GM19324 (cell line): ENCODE measurements around the gene PTCSC3.
"Not testable (repeated sequence)": the region's sequence is repeated elsewhere in the genome, so short reads cannot be mapped to it uniquely, and the experiment has no call there.

ENCODE experiments used
- ATAC-seq: cut with Tn5 transposase; IDR thresholded peaks from one replicate; pipeline ENCODE4 v1.9.1; 2021; ENCODE audit warnings: mild to moderate bottlenecking, moderate library complexity; ENCODE audit not compliant: unreplicated experiment, low FRiP score

Gene PTCSC3

DNA sequence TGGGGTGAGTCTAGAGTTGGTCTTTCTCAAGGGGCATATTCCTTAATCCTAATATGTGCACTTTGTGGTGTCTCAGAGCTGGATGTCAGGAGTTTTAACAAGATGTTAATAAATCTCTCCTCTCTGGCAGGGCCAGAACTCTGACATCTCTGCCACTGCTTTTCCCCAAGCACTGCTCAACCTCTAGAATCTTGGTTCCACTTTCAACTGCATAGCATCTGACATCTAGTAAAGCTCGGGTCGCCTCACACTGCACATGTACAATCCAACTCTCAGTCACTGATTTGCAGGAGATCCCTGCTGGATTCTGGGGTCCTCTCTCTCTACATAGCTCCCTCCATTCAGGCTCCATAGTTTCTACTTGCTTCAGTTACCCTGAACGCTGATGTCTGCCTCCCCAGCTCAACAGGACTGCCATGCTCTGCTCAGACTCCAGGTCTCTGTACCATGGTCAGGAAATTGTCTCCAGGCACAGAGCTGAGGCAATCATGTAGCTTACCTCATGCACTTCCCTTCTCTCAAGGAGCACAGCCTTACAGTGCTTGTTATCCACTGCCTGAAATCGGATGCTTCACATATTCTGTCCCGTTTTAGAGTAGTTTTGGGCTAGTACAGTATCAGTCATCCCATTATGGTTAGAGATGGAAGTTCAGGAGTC is 1.6 kb downstream of the PTCSC3 start:
- peak; percentile 52 for ATAC-seq

DNA sequence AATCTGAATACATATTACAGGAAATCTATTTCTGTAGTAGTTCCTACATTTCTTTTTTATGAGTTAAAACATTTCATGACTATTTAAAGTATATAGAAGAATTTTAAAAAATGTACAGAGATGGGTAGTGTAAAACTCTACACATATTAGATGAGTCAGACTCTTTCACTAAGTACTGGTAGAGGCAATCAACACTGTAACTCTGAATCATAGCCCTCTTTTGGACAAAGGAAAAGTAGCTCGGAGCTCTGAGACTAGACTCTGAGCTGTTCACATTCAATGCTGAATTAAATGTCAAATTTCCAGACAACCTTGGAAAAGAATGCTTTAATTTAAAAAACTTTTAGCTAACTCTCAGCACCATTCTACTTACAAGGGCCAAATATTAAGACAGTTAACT is 3.4 kb downstream of the PTCSC3 start:
- no peak for ATAC-seq

DNA sequence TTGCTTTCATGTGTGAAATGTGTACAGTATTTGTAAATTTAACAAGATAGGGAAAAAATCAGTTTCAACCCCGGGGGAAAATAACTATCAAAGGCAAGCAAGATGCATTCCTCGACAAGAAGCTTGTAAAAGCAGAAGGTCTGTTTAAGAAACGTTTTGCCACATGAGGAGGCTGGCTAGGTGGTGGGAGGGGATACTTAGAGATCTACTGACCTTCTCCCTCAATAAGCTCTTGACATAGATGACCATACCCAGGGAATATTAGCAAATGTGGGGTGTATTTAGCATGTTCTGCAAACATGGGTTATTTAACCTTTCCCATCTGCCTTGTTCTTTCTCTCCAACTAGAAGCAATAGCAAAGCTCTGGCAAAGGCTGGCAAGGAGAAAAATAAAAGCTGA is 4.9 kb downstream of the PTCSC3 start:
- ATAC-seq: no peak

DNA sequence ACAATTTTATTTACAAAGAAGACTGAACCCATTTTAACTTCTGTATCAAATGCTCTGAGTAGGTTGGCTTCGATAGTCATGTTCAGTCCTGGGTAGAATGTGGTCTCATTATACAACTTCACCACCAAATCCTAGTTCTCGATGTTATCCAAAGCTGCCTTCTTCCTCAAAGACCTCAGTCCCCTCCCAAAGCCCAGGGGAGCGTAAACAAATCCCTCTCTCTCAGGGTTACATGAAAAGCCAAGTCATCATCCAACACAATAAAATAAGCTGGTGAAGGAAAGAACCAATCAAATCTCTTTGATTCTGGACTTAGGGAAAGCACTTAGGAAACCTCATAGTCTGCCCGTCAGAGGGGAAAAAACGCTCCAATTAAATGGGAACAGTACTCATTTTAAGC is 9.1 kb downstream of the PTCSC3 start:
- no peak for ATAC-seq

DNA sequence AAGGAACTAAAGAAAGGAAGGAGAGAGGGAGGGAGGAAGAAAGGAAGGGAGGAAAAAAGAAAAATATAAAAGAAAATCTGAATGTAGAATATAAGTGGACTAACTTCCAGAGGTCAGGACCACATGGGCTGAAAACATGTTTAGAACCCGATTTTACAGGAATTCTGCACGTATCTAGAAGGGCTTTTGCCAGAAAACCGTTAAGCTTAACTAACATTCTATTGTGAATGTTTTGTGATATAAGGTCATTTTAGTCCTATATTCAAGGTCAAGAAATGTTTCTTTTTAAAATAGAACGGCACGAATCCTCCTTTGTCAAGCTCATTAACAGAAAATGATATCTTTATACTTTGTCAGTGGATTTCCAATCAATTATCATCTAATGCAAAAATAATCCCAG is 13.1 kb downstream of the PTCSC3 start:
- ATAC-seq: no peak

DNA sequence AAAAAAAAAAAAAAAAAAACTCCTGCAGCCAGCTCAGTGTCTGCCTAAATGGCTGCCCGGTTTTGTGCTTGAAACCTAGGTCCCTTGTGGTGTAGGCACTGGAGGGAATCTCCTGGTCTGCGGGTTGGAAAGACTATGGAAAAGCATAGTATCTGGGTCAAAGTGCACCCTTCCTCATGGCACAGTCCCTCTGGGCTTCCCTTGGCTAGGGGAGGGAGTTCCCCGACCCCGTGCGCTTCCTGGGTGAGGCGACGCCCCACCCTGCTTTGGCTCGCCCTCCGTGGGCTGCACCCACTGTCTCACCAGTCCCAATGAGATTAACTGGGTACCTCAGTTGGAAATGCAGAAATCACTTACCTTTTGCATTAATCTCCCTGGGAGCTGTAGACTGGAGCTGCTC is 14.3 kb downstream of the PTCSC3 start:
- no peak for ATAC-seq

DNA sequence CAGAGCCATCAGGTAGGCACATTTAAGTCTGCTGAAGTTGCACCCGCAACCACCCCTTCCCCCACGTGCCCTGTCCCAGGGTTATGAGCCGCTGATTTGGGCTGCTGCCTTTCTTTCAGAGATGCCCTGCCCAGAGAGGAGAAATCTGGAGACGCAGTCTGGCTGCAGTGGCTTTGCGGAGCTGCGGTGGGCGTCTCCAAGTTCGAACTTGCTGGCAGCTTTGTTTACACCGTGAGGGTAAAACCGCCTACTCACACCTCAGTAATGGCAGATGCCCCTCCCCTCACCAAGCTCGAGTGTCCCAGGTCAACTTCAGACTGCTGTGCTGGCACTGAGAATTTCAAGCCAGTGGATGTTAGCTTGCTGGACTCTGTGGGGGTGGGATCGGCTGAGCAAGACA is 14.7 kb downstream of the PTCSC3 start:
- ATAC-seq: no peak

DNA sequence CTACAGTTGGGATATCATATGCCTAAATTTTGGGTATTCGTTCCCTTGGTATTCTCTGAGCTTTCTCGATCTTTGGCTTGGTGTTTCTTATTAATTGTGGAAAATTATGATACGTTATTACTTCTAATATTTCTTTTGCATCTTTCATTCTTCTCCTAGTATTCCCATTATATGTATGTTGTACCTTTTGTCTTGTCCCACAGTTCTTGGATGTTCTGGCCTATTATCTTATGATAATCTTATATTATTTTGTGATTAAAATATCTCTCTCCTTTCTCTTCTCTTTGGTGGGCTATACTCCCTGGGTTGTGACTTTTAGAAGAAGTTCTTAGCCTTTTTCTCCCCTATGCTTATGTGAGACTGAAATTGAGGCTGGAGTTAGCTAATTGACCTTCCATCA is 25.2 kb downstream of the PTCSC3 start:
- no peak for ATAC-seq

DNA sequence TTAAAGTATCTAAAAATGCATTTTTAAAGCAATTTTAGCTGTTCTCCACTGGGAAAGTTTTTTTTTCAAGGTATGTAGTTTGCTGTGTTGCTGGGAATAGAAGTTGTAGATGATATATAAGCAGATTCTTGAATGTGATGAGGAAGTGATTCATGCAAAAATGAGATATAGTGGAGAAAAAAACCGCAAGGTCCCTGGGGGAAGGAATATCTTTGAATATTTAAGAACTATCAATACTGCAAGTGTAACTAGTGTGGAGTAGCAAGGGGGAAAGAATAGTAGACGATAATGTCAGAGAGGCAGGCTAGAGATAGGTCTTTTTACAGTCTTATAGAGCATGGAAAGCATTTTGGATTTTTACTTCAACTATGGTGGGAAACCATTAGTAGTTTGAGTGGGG is 42.5 kb downstream of the PTCSC3 start:
- no peak for ATAC-seq

DNA sequence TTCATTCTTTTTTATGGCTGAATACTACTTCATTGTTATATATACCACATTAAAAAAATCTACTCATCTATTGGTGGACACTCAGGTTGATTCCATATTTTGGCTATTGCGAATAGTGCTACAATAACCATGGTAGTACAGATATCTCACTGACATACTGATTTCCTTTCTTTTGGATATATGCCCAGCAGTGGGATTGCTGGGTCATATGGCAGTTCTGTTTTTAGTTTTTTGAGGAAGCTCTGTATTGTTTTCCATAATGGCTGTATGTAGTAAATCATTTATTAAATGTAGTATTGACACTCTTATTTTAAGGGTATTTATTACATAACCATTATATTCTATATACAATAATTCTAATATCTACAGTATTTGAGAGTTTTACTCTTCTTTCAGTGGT is 43.7 kb downstream of the PTCSC3 start:
- ATAC-seq: no peak

DNA sequence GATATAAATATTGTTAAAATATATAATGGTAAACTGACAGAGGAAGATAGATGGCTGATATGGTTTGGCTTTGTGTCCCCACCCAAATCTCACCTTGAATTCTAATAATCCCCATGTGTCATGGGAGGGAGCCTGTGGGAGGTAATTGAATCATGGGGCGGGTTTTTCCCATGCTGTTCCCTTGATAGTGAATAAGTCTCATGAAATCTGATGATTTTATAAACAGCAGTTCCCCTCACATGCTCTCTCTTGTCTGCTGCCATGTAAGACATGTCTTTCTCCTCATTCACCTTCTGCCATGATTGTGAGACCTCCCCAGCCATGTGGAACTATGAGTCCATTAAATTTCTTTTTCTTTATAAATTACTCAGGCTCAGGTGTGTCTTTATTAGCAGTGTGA is 46.3 kb downstream of the PTCSC3 start:
- ATAC-seq: no peak

DNA sequence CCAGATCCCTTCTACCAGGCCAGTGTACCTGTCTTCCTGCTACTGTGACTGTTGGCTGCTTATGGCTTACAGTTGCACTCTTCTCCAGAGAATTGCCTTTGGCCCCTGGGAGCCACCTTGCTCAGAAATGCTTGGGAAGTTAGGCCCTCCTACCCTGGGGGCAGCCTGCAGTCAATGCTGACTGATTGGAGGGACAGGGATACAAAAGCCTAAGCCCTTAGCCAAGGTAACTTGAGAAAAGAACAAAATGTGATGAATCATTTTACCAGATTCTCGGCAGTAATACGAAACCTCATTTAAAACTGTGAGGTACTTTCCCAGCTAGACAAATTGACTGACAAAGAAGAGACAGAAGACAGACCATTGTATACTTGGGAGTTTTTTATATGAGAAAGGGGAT is 47.3 kb downstream of the PTCSC3 start:
- ATAC-seq: no peak

DNA sequence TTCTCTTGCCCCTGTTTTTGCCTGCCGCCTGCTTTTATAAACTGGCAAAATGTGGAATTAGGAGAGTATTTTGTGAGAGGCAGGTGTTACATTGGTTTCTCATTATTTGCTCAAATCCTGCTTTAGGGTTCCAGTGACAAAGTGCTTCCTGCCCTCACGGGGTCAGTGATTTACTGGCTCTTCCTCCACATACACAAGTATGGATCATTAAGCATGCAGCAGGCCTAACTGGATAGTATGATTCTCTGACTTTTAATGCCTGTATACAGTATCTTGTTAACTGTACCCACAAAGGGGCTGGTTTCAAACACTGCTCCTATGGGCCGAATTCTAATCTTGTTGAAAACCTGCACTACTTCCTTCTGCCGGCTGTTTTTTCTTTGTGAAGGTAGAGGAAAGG is 63.2 kb downstream of the PTCSC3 start:
- ATAC-seq: no peak

DNA sequence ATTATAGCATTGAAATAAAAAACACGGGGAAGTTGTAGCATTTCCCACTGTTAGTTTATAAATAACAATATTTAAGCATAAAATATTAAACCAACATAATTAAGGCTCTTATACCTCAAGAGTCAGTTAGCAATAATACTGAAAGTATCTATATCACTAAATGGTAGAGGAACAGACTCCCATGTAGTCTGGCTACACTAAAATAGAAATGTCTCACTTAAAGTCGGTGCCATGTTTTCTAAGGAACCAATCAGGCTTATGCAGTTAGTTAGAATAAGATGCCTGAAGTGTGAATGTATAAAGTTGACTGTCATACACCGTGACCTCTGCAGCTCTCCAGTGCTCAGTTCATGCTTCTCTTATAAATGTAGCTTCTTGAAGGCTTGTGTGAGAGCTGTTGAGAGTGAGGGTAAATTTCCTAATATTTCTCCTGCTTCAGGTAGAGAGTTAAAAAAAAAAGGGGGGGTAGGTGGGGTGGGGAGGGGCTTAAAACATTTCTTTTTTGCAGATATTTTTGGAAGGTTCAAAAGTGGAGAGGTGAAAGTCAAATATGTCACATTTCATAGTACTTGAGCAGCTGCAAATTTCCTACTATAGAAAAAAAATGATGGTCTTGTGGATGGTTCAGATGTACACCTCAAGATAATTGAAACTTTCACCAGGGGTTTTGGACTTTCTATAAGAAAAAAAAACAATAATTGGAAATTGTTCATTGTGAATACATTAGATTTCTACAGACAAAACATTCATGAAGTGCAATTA is 64.5 kb downstream of the PTCSC3 start:
- no peak for ATAC-seq

DNA sequence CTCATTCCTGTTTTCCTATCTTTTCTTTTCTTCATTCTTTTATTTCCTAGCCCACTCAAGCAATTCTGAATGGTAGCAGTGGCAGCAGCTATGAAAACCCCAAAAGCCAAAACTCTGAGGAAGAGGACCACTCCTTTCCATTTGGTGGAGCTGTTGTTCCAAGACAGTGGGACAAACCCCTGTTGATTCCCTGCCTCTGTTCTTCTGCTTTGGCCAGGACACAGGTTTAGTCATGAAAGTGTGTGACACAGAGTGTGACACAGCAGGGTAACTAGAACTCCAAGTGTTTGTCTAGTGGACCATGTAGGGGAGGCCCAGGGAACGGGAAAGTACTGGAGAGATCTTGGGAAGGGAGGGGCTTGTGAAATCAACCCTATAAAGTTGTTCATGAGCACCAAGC is 71.1 kb downstream of the PTCSC3 start:
- no peak for ATAC-seq

DNA sequence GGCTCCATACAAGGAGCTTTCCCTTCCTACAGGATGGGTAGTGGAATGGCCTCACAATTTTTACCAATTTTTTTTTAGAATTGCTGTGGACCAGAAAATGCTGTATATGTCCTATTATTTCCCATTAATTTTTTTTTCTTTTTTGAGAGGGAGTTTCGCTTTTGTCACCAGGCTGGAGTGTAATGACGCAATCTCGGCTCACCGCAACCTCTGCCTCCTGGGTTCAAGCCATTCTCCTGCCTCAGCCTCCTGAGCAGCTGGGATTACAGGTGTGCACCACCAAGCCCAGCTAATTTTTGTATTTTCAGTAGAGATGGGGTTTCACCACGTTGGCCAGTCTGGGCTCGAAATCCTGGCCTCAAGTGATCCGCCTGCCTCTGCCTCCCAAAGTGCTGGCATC is 72.3 kb downstream of the PTCSC3 start:
- ATAC-seq: not testable (repeated sequence)

DNA sequence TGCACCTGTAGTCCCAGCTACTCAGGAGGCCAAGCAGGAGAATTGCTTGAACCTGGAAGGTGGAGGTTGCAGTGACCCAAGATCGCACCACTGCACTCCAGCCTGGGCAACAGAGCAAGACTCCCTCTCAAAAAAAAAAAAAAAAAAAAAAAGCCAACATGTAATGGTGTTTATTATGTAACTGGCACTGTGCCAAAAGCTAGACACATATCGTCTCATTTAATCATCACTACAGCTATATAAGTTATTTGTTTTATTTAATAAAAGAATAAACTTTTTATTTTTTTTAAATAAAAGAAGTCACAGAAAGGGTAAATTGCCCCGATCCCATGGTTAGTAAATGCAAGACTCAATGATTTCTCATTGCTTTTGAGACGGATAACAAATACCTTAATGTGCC is 76.9 kb downstream of the PTCSC3 start:
- no peak for ATAC-seq

DNA sequence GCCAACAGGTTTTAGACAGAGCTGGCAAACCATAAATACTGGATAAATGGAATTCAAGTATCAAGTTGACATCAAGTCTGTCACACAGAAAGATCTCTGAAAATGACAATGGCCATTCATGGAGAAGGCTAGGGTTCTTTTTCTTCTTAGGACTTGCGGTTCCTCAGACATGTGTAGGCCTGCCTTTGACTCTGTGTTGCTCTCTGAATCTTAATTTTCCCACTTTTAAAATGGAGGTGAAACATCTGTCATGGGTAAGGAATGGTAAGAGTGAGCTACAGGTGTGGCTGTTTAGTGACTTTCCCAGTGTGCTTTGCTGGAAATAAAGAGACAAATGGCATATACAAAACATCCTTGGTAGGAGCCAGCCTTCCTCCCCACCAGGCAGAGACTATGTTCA is 79.2 kb downstream of the PTCSC3 start:
- no peak for ATAC-seq

DNA sequence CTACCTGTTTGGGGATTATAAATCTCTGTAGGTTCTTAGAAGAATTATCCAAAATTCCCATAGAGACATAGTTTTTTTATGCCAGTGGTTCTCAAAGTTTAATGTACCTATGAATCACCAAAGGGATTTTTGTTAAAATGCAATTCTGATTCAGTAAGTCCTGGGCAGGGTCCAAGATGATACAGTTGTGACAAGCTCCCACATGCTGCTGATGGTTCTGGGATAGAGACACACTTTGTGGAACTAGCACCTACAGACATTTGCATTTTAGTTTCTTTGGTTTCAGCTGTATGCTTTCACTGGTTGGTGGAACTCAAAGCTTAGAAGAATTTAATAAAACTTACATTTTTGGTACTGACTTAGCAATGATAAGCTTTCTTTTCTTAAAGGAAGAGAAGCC is 80.4 kb downstream of the PTCSC3 start:
- peak; percentile 83 for ATAC-seq

DNA sequence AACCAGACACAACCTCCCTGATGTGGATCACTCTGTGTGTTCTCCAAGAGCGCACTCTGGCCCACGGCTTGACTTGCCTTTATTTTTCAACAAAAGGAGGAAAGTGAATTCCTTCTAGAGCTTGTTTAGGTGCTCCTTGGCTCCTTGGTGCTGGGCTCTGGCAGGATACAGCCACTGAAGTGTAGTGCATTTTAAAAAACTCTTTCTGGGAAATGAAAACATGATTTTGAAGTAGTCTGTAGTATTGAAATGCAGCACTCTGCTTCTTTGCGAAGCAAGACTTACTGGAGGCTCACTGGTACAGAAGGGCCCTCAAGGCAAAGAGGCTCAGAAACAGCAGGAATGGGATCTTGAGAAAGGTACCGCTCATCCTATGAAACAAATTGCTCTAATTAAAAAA is 81.6 kb downstream of the PTCSC3 start:
- no peak for ATAC-seq

DNA sequence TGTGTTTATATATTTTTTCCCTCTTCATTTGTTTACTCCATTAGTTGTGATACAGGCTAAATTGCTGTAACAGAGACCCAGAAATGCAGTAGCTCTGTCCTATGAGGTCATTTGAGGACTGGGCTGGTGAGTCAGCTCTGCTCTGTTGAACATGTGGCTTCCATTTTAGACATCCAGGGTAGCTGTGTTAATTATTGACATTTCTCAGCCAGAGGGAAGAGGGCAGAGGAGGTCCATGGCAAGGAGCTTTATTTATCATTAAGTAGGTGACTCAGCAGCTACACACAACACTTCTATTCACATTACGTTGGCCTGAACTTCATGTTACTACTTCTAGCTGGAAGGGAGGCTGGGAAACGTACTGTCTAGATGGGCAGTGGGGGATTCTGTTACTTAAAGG is 85.4 kb downstream of the PTCSC3 start:
- peak; percentile 76 for ATAC-seq

DNA sequence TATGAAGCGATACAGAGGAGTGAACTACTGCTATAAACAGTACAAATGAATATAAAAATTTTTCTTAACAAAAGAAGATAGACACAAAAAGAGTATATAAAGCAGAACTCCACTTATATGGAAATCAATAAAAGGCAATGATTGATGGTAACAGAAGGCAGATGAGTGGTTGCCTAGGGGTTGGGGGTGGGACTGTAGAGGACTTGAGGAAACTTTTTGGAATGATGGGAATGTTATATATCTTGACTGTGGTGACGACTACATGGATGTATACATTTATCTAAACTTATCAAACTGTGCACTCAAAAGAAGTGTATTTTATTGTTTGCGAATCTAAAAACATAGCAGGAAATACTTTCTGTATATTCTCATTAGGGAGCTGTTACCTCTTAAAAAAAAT is 89.1 kb downstream of the PTCSC3 start:
- no peak for ATAC-seq
